Fibroblast of the conjunctiva (primary cell): ENCODE data around the gene HECTD4.

Source experiments
- DNase-seq: peaks from one replicate; pipeline ENCODE4 v3.0.0-alpha.2; 2010; ENCODE audit warnings: low read depth

HECTD4 gene

DNA sequence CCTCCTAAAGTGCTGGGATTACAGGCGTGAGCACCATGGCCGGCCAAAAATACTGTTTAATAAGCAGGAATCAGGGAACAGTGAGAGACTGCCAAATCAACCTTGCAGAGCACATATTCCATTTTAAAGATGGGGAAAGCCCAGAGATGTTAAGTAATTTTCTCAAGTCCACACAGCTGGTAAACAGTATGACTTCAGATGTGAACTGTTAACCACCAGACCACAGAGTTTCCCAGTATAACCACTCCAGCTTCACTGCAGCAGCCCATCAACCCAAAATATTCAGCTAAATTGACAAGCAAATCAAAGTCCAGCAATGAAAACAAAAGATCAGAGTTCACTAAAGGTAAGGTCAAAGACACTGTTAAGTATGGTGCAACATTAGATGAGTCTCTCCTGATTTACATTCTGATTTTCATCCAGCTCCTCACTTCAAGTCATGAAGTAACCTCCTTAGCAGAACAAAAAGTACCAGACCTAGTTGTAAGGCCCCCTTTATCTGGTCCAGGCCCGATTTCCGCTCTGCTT is 174.8 kb downstream of the HECTD4 start:
- no peak for DNase-seq

- DNase-seq, result no peak
Observed at GRCh38 chr12:112206944-112207343, 175.3 kb downstream of the HECTD4 start.

- no peak for DNase-seq
Observed at GRCh38 chr12:112199136-112199535, 183.1 kb downstream of the HECTD4 start.

DNA sequence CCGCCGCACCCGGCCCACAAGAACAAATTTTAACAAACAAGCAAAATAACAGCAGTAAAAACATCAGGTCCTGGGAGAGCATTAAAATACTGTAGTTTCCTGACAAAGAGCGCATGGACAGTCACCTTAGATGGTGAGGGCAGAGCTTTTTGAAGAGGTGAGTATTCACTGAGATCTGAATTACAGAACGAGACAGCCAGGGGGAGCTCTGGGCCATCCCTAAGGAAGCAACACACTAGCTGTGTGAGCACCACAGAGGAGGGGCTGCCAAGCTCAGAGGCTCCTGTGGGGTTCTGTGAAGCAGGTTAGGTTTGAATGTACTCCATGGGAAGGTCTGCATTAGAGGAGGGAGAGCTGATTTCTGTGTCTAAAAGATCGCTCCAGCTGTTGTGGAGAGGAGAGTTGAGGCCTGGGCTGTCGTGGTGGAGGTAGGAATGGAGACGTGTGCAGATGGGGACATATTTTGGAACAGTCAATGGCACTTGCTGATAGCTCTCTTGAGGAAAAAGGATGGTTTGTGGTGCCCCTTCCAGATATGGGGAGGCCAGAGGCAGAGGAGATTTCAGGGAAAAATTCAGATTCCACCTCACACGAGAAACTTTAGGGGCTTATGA is 184.0 kb downstream of the HECTD4 start:
- peak; percentile 30 for DNase-seq

GRCh38 chr12:112196196-112196875 is 185.9 kb downstream of the HECTD4 start:
- no peak for DNase-seq

DNA sequence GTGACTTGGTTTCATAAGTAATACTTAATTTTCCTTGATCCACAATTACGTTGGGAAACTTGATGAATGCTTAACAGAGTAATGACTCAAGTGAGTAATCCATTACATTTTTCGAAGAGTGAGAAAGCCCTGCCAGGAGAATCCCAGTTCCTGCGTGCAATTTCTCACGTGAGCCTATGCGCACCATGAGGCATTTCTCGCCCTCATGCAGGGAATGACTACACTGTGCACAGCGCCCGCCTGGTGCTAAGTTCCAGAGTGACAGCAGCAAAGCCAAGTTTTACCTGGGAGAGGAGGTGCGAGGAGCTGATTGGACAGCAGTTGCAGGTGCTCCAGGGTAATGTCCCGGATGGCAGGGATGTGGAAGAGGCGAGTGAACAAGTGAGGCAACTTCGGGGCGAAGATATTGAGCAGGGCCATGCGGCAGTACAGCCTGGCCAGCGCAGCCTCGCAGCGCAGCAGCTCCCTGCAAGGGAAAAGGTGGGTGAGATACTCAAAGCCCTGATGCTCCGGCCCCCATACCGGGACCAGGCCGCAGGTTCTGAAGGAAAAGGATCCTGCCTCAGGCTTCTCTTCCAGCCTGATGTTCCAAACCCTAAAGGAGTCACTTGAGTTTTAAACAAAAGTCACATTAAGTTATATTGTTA is 187.5 kb downstream of the HECTD4 start:
- no peak for DNase-seq

DNA sequence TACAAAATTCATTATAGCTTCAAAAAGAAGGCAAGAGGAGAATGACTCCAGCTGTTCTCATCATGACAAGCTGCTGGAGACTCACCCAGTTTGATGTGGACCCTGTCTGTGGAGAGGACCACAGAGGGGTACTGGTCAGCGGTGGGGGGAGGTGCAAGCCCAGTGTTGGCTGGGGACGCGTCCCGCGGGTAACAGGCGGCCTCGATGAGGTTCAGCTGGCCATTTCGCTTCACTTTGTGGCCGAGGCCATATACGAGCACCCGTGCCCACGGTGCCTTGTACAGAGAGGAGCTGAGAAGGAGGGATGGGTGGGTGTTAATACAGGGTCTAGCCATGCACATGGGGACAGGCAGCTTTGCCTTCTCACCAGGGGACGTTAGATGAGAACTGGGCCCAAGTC is 189.8 kb downstream of the HECTD4 start:
- no peak for DNase-seq

GRCh38 chr12:112191840-112192321 is 190.3 kb downstream of the HECTD4 start:
- DNase-seq, result no peak

DNA sequence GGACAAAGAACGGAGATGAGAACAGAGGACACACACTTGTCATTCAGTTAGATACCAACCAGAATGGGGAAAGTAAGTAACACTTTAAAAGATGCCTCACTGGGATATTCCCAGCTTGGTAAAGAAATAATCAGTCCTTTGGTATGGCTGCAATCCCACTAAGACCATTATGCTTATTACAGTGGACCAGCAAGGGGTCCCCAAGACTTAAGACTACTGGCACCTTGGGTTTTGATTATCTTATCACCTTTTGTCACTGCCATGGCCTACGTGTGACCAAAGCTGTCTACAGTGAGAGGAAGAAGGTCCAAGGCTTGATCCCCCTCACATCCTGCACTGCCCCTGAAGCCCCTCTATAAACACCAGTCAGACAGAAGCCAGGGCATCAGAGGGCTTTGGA is 191.0 kb downstream of the HECTD4 start:
- DNase-seq, result no peak

DNA sequence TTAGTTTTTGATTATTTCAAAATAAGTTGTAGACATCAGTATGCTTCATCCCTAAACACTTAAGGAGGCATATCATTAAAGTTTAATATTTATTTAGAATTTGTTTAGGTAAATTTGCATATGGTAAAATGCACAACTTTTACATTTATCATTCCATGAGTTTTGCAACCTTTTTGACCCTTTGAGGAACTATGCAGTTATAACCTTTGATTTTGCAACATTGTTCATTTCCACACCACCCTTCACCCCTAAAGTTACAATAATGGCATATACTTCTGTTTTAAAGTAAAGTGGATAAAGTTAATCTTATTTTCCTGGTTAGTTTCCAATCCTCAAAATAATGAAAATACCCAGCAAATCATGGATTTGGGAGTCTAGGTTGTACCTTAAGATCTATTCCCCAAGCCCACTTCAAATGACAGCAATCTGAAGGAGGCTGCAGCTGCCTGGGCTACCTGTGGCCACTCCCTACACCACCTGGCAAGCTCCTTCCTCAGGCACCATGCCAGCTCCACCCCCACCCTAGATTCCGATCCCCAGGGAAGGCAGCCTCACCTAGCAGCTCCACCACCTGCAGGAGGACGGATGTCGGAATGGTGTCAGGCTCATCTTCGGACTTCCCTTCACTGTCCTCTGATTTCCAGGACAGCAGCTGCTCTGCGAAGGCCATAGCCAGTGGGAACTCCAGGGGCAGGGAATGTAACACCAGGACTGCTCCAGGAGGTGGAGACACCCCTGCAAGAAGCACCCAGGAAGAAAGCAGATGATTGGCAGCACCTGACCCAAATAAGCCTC is 191.8 kb downstream of the HECTD4 start:
- DNase-seq, result no peak

DNA sequence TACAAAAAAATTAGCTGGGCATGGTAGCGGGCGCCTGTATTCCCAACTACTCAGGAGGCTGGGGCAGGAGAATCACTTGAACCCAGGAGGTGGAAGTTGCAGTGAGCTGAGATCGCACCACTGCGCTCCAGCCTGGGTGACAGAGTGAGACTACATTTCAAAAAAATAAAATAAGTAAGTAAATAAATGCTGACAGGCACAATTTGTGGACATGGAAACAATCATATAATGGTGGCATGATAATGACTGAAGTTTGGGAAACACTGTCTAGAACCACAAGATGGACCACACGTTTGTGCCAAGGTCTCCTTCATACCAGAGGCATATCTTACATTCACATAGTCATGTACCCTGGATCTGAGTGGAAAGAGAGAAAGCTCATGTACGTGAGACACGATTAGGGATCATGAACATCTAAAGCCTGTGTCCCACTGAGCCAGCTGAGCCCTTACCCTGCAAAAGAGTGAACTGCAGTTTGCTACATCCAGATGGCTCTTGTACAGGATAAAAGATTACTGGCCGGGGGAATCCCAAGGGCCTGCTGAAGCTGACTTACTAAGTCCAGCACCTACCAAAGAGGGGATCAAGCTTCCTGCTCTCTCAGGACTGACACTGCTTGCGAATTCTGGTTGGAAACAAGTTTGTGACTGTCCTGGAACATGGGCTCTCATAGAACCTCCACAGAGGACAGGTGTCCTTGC is 194.0 kb downstream of the HECTD4 start:
- no peak for DNase-seq

DNA sequence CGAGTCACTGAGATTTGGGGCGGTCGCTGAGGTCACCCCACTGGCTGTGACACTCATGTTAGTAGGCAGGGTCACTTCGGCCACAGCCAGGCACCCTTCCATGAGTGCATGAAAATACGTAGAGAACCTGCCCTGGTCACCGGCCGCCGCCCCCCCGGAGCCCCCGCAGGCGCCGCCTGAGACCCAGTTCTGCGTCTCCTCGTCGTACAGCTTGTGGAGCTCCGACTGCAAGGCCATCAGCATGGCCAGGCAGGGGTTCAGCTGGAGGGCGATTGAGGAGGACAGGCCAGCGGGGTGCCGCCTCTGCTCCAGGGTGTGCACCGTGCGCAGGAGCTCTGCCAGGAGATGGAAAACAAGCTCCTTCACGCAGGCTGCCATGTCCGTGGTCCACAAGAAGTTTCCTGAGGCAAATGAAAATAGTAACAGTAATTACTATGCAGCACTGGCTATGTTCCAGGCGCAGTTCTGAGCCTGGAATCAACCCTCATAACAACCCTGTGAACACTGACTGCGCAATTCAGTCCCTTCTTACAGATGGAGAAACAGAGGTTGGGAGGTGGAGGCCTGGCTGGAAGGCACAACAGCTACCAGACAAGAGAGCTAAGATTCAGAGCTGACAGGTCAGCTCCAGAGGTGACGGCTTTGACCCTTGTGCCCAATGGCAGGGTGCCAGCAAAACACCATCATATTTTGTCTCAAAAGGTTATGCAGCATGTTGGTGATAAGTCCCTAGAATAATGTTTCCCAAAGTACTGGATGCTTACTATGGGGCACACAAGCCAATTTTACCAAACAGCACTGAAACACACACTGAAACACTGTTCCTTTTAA is 196.9 kb downstream of the HECTD4 start:
- no peak for DNase-seq

- no peak for DNase-seq
Observed at GRCh38 chr12:112184056-112184887, 198.0 kb downstream of the HECTD4 start.

DNA sequence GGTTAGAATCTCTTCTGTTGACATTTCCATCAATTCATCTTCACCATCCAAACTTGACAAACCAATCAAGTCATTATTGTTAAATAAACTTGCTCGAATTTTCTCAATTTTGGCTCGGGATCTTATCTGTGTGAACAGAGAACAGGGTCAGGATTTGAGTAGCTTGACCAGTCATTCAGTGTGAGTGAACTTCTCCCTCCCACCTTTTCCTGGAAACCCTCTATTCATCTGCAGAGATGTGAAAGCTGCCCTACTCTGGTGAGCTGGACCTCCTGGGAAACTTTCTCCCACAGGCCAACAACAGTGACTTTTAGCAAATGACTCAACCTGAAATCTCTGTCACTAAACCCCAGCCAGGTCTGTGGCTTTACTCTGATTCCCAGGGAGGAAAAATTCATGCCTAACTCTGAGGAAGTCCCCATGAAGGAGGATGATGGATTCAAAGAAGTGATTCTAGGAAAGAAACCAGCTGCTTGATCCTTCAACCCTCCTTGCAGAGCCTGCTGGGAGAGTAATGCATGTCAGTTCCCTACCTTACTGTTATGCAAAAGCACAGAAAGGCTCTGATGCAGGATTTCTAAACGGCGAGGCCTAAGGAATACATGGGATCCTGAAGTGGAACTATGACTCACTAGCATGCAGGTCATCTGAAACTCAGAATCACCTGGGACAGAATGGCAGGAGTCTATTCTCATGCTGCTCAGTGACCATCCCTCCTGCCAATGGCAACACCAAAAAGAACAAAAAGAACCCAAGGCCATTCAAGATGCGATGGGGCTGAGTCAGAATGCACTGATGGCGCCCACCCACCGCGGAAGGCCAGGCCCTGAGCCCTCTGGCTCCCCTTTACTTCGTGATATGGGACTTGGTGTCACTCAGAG is 198.8 kb downstream of the HECTD4 start:
- no peak for DNase-seq

DNA sequence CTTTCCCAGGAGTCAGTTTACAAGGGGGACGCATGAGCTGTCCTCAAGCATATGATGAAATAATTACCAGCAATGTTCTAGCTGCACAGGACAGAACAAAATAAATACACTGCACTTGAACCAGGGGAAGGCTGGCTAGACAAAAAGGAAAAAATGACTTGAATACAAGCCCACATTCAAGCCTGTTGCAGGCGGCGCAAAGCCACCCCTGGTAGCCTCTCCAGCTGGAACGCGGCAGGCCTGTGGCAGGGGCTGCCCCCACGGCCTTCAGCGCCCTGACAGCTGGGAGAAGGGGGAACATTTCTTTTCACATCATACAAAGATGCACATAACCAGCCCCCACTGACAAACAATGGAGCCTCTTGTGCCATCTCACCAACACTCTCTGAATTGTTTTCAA is 199.7 kb downstream of the HECTD4 start:
- no peak for DNase-seq

DNA sequence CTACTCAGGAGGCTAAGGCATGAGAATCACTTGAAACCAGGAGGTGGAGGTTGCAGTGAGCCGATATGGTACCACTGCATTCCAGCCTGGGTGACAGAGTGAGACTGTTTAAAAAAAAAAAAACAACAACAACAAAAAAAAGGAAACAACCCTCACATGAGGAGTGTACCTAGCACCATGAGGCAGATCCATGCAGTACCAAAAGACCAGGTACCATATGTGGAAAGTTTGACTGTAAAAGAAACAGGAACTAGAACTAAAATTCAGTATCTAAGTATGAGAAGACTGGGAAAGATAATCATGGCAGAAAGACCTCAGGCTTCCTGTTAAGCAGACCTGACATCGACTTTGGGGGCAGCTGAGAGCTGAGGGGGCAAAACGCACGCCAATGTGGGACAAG is 201.8 kb downstream of the HECTD4 start:
- DNase-seq, result no peak

- DNase-seq, result no peak
Observed at GRCh38 chr12:112179916-112180315, 202.3 kb downstream of the HECTD4 start.

DNA sequence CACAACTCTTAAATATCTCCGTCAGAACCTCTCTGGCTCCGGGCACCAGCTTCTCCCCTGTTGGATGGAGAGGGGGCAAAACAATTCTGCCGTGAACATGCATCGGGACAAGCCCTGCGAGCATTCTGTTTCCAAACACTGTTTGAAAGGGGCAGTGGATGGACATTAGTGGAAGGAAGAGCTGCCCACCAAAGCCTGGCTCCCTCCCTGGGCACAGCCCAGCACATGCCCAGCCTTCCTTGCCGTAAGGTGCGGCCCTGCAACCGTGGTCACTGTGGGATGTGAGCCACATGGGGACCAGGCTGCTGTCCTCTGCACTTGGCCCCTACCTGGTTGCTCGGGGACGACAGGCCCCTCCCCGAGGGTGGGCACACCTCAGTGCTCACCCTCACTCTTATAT is 202.9 kb downstream of the HECTD4 start:
- no peak for DNase-seq

DNA sequence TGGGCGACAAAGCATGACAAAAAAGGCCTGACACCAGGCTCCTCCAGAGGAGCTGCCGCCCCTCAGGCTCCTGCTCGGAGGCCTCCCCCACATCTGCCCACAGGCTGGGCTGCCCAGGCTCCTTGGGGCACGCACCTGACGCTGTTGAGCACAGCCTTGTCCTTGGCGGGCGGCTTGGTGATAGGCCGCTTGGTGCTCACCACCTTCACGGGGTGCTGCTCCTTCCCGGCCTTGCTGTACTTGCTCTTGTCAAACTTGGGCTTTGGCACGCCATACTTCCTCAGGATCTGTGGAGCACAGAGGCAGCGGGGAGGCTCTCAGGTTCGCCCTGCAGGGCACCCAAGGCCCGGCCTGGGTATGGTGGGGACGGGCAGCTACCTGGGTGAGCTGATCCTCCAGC is 203.4 kb downstream of the HECTD4 start:
- no peak for DNase-seq
